GM12873 (cell line): Measurements from ENCODE around the gene SFSWAP.

ENCODE experiments used
- CTCF ChIP-seq: IDR thresholded peaks from 2 replicates; pipeline ENCODE4 v1.5.1; 2012; ENCODE audit warnings: low read depth, mild to moderate bottlenecking, moderate library complexity, low read length, control low read depth; ENCODE audit not compliant: insufficient read depth; ENCODE audit errors: missing control alignments

The SFSWAP gene

GRCh38 chr12:131721548-131721947 lies 10.7 kb downstream of the SFSWAP start:
- TF ChIP-seq CTCF: no peak

- no peak for TF ChIP-seq CTCF
Measured at GRCh38 chr12:131723532-131723931, 12.6 kb downstream of the SFSWAP start.

- TF ChIP-seq CTCF: no peak
Measured at GRCh38 chr12:131724534-131724933, 13.6 kb downstream of the SFSWAP start.

- TF ChIP-seq CTCF: no peak
Measured at GRCh38 chr12:131725503-131725902, 14.6 kb downstream of the SFSWAP start.

GRCh38 chr12:131728720-131729119 lies 17.8 kb downstream of the SFSWAP start:
- no peak for TF ChIP-seq CTCF

GRCh38 chr12:131729254-131729955 lies 18.5 kb downstream of the SFSWAP start:
- no peak for TF ChIP-seq CTCF

- TF ChIP-seq CTCF: no peak
Measured at GRCh38 chr12:131732996-131733615, 22.2 kb downstream of the SFSWAP start.
